Neural cell (in vitro differentiated cells): Measurements from ENCODE around the gene S100A11. TPM values are rescaled to one million over a fixed set of nuclear protein-coding genes. Genes with fewer than 3 reads are reported as not detected.

ENCODE experiments used
- H2AFZ ChIP-seq: fragments of 200-600, 300-800 bp; sonication (generic), shearing (Covaris generic); 2 replicates; pipeline ENCODE4 v1.6.0; 2014; ENCODE audit warnings: low read depth, mild to moderate bottlenecking, antibody characterized with exemption, low read length, moderate library complexity
- H3F3A ChIP-seq: fragments of 200-600 bp; shearing (Covaris generic); 2 replicates; pipeline ENCODE4 v1.6.1; 2016; ENCODE audit warnings: mild to moderate bottlenecking, moderate library complexity, mixed read lengths, antibody characterized with exemption, low read length; ENCODE audit not compliant: insufficient read depth, poor library complexity, severe bottlenecking
- H3K27ac ChIP-seq: fragments of 200-600, 300-800 bp; sonication (generic), shearing (Covaris generic); 2 replicates; pipeline ENCODE4 v1.5.1; 2014; ENCODE audit warnings: mild to moderate bottlenecking, low read length, moderate library complexity
- H3K27me3 ChIP-seq: fragments of 300-800, 200-600 bp; sonication (generic), shearing (Covaris generic); 2 replicates; pipeline ENCODE4 v1.6.0; 2014; ENCODE audit warnings: mild to moderate bottlenecking, low read depth, low read length, moderate library complexity; ENCODE audit not compliant: insufficient read depth
- H3K36me3 ChIP-seq: fragments of 300-800, 200-600 bp; sonication (generic), shearing (Covaris generic); 2 replicates; pipeline ENCODE4 v1.5.1; 2014; ENCODE audit warnings: mild to moderate bottlenecking, antibody characterized with exemption, low read length, moderate library complexity; ENCODE audit not compliant: insufficient read depth
- H3K4me2 ChIP-seq: fragments of 300-800, 200-600 bp; sonication (generic), shearing (Covaris generic); 2 replicates; pipeline ENCODE4 v1.6.0; 2014; ENCODE audit warnings: mild to moderate bottlenecking, low read length
- H3K4me3 ChIP-seq: fragments of 300-800, 200-600 bp; sonication (generic), shearing (Covaris generic); 2 replicates; pipeline ENCODE4 v1.5.1; 2014; ENCODE audit warnings: mild to moderate bottlenecking, low read length, moderate library complexity
- H3K79me2 ChIP-seq: fragments of 200-600 bp; shearing (Covaris generic); replicated peaks from 2 replicates; pipeline ENCODE4 v1.6.0; 2014; ENCODE audit warnings: mild to moderate bottlenecking, low read length, moderate library complexity; ENCODE audit not compliant: insufficient read depth
- H3K9ac ChIP-seq: fragments of 300-800, 200-600 bp; sonication (generic), shearing (Covaris generic); 2 replicates; pipeline ENCODE4 v1.6.1; 2016; ENCODE audit warnings: mild to moderate bottlenecking, low read length, mixed read lengths
- H3K9me2 ChIP-seq: fragments of 200-600 bp; shearing (Covaris generic); 2 replicates; pipeline ENCODE4 v1.6.1; 2016; ENCODE audit warnings: mild to moderate bottlenecking, low read length, mixed read lengths; ENCODE audit not compliant: insufficient read depth
- H3K9me3 ChIP-seq: fragments of 200-600, 300-800 bp; sonication (generic), shearing (Covaris generic); 2 replicates; pipeline ENCODE4 v1.6.1; 2016; ENCODE audit warnings: mild to moderate bottlenecking, mixed run types, low read length, moderate library complexity, mixed read lengths
- H4K20me1 ChIP-seq: fragments of 200-600 bp; shearing (Covaris generic); 2 replicates; pipeline ENCODE4 v1.6.1; 2016; ENCODE audit warnings: mild to moderate bottlenecking, mixed run types; ENCODE audit not compliant: insufficient read depth
- EP300 ChIP-seq: fragments of 450-650 bp; conservative IDR thresholded peaks from 2 replicates; pipeline ENCODE4 v1.6.1; 2014; ENCODE audit warnings: antibody characterized with exemption, mild to moderate bottlenecking, moderate library complexity; ENCODE audit not compliant: poor library complexity, severe bottlenecking
- EZH2 ChIP-seq: fragments of 200-600, 300-800 bp; shearing (Covaris generic), sonication (generic); IDR thresholded peaks from 2 replicates; pipeline ENCODE4 v1.6.1; 2014; ENCODE audit warnings: antibody characterized with exemption, low read length, borderline replicate concordance, mild to moderate bottlenecking; ENCODE audit not compliant: insufficient read depth, poor library complexity, severe bottlenecking
- MXI1 ChIP-seq: fragments of 450-650 bp; conservative IDR thresholded peaks from 2 replicates; pipeline ENCODE4 v1.6.1; 2014; ENCODE audit warnings: antibody characterized with exemption, mild to moderate bottlenecking; ENCODE audit not compliant: poor library complexity, severe bottlenecking
- POLR2AphosphoS5 ChIP-seq: IDR thresholded peaks from 2 replicates; pipeline ENCODE4 v1.6.1; 2012
- RAD21 ChIP-seq: fragments of 450-650 bp; conservative IDR thresholded peaks from 2 replicates; pipeline ENCODE4 v1.6.1; 2014; ENCODE audit warnings: antibody characterized with exemption, mild to moderate bottlenecking, moderate library complexity
- REST ChIP-seq: IDR thresholded peaks from 2 replicates; pipeline ENCODE4 v1.6.1; 2012; ENCODE audit warnings: borderline replicate concordance
- SMC3 ChIP-seq: fragments of 450-650 bp; conservative IDR thresholded peaks from 2 replicates; pipeline ENCODE4 v1.6.1; 2014; ENCODE audit warnings: antibody characterized with exemption, mild to moderate bottlenecking, moderate library complexity; ENCODE audit not compliant: poor library complexity
- TAF1 ChIP-seq: IDR thresholded peaks from 2 replicates; pipeline ENCODE4 v1.6.1; 2012; ENCODE audit warnings: low read depth
- polyA plus RNA-seq: library from polyadenylated mRNA; depleted of rRNA; stranded (reverse); fragments of >200 nt; gene quantifications from 2 replicates; pipeline ENCODE4 v1.2.3, GENCODE V29; 2014
- TF ChIP-seq, protein P1 (sequence below): fragments of 450-650 bp; IDR thresholded peaks from 2 replicates; pipeline ENCODE4 v1.5.1; 2014; ENCODE audit warnings: antibody characterized with exemption, mild to moderate bottlenecking, moderate library complexity; ENCODE audit not compliant: poor library complexity, severe bottlenecking

S100A11 gene
- polyA plus RNA-seq, 1 donor from 2014 or later = not detected

DNA sequence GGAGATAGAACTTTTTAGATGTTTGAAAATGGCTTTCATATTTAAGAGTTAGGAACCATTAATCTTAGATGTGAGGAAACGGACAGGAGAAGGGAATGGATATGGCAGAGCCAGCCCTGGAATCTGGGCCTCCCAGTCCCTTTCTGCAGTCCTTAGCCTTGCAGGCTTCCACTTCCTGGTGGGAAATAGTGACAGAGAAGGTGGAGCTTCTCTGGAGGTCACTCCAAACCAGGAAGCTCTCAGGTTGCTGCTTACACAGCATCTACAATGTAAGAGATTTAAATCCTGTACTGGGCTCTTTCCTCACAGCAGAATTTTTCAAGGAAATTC, 2.5 kb downstream of the S100A11 start:
- TF ChIP-seq EP300 (no peak), MXI1 (no peak), EZH2 (no peak), REST (no peak), RAD21 (no peak), SMC3 (no peak), TAF1 (no peak), POLR2AphosphoS5 (no peak)
- TF ChIP-seq, protein P1, sequence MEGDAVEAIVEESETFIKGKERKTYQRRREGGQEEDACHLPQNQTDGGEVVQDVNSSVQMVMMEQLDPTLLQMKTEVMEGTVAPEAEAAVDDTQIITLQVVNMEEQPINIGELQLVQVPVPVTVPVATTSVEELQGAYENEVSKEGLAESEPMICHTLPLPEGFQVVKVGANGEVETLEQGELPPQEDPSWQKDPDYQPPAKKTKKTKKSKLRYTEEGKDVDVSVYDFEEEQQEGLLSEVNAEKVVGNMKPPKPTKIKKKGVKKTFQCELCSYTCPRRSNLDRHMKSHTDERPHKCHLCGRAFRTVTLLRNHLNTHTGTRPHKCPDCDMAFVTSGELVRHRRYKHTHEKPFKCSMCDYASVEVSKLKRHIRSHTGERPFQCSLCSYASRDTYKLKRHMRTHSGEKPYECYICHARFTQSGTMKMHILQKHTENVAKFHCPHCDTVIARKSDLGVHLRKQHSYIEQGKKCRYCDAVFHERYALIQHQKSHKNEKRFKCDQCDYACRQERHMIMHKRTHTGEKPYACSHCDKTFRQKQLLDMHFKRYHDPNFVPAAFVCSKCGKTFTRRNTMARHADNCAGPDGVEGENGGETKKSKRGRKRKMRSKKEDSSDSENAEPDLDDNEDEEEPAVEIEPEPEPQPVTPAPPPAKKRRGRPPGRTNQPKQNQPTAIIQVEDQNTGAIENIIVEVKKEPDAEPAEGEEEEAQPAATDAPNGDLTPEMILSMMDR = no peak
- Histone ChIP-seq H4K20me1 (no peaks in the 10 kb centered on the region), H3F3A (no peaks in the 10 kb centered on the region), H3K27me3 (peaks cover 31% of the 10 kb centered on the region), H3K4me3 (no peak overlapping the region), H3K79me2 (no peaks in the 10 kb centered on the region), H3K4me2 (no peak overlapping the region), H3K9ac (no peak overlapping the region), H3K9me2 (no peaks in the 10 kb centered on the region), H2AFZ (no peak overlapping the region), H3K36me3 (no peaks in the 10 kb centered on the region), H3K9me3 (no peaks in the 10 kb centered on the region), H3K27ac (no peak overlapping the region)

- Histone ChIP-seq H2AFZ (no peak overlapping the region), H3K4me2 (no peak overlapping the region), H3K9ac (no peak overlapping the region), H3K9me3 (no peaks in the 10 kb centered on the region), H3K27ac (no peak overlapping the region), H4K20me1 (no peaks in the 10 kb centered on the region), H3K27me3 (peaks cover 4% of the 10 kb centered on the region), H3K79me2 (no peaks in the 10 kb centered on the region), H3K9me2 (no peaks in the 10 kb centered on the region), H3K4me3 (no peak overlapping the region), H3F3A (no peaks in the 10 kb centered on the region), H3K36me3 (no peaks in the 10 kb centered on the region)
- TF ChIP-seq, protein P1 = no peak
- TF ChIP-seq POLR2AphosphoS5 = no peak
- no peak for TF ChIP-seq SMC3
- no peak for TF ChIP-seq TAF1
- no peak for TF ChIP-seq MXI1
- TF ChIP-seq EP300 = no peak
- TF ChIP-seq RAD21 = no peak
- TF ChIP-seq REST = no peak
- no peak for TF ChIP-seq EZH2
Observed at GRCh38 chr1:152029929-152030211, 6.9 kb downstream of the S100A11 start.
